Measurements from ENCODE around the gene WASF2. TPM values are rescaled to one million over a fixed set of nuclear protein-coding genes. Genes with fewer than 3 reads are reported as not detected.

The WASF2 gene
- total RNA-seq, 2 experiments from 2014 or later = 108 to 111 TPM

DNA sequence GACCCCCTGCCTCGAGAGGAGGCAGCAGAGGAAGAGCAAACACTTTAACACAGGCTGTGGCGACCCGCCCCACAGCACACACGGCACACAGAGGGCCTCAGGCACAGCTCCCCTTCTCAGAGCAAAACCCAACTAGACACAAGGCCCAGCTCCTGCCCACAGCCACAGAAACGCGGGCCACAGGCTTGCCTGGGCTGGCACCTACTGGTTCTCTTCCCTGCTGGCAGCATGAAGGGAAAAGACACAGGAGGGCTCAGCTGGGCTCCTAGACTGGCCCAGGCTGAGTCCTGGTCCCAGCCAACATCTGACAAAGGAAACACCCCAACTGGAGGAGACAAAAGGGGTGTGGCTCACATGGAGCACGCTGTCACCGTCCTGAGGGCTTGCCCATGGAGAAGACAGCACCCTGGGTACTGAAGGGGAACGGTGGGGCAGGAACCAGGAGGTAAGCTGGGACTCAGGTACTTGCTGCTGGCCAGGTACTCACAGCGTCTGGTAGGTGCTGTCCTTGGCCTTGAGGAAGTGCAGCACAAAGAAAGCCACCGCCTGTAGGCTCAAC lies 110.3 kb downstream of the WASF2 start:
- no peaks in the 10 kb centered on the region for H3K36me3 Mint-ChIP-seq (ENCODE audit: low read depth)
- intact Hi-C loops (cut with micrococcal nuclease) = no loop called here
- DNase-seq (no peak), ATAC-seq (no peak)
- no peaks in the 10 kb centered on the region for H3K4me1 Mint-ChIP-seq (ENCODE audit: low read depth)
- ChIA-PET POLR2A (interaction anchor here (0.9 kb wide), 1 partner anchor 37 kb away, joined by 3 read pairs; the partner anchor contains the start of gene SYTL1), CTCF (interaction anchor here (1.3 to 10.4 kb wide), 5 partner anchors 11 to 83 kb away, joined by 3 to 75 read pairs (median 4); no protein-coding TSS in a partner anchor)
- H3K9me3 Mint-ChIP-seq = no peaks in the 10 kb centered on the region
- no peak overlapping the region for H3K27ac Mint-ChIP-seq
- TF ChIP-seq, protein P1, sequence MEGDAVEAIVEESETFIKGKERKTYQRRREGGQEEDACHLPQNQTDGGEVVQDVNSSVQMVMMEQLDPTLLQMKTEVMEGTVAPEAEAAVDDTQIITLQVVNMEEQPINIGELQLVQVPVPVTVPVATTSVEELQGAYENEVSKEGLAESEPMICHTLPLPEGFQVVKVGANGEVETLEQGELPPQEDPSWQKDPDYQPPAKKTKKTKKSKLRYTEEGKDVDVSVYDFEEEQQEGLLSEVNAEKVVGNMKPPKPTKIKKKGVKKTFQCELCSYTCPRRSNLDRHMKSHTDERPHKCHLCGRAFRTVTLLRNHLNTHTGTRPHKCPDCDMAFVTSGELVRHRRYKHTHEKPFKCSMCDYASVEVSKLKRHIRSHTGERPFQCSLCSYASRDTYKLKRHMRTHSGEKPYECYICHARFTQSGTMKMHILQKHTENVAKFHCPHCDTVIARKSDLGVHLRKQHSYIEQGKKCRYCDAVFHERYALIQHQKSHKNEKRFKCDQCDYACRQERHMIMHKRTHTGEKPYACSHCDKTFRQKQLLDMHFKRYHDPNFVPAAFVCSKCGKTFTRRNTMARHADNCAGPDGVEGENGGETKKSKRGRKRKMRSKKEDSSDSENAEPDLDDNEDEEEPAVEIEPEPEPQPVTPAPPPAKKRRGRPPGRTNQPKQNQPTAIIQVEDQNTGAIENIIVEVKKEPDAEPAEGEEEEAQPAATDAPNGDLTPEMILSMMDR (IDR thresholded peaks at IDR 0.05) = no peak
- H3K4me3 Mint-ChIP-seq = no peak overlapping the region
- H3K27me3 Mint-ChIP-seq = peaks cover 4% of the 10 kb centered on the region

DNA sequence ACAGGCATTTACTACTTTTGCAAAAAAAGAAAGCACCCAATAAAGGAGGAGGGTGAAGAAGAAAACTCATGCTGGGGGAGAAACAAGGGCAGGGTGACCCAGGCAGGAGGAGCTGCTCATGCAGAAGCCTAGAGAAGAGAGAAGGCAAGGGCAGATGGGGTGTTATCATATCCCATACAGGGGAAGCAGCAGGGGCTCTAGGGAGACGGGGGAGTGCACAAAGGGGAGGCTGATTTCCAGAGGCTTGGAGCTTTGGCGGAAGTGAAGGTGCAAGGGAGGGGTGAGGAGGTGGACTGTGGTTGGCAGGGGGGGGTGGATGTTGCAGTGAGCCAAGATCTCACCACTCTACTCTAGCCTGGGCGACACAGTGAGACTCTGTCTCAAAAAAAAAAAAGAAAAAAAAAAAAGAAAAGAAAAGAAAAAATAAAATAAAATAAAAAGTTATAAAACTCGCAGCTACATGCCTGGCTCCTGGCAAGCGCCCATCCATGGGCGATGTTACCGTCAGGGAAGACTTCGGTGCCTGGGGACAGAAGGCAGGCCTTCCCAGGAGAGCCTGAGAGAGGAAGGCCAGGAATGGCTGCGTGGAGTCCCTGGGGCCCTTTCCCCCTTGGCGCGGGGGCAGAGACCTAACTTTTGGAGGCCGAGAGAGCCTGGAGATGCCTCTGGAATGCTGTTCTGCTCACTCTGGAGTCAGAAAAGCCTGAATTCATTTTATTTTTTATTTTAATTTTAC lies 112.0 kb downstream of the WASF2 start:
- ChIA-PET CTCF (interaction anchor here (1.0 to 1.6 kb wide), 3 partner anchors 9 to 82 kb away, joined by 3 to 9 read pairs (median 7); partner anchors contain the start of gene MAP3K6), POLR2A (interaction anchor here (0.7 kb wide), 1 partner anchor 32 kb away, joined by 4 read pairs; no protein-coding TSS in a partner anchor)
- no peak overlapping the region for H3K27ac Mint-ChIP-seq
- TF ChIP-seq, protein P1 (IDR thresholded peaks at IDR 0.05) = no peak
- H3K27me3 Mint-ChIP-seq = peaks cover 4% of the 10 kb centered on the region
- no peaks in the 10 kb centered on the region for H3K9me3 Mint-ChIP-seq
- intact Hi-C loops (cut with micrococcal nuclease) = no loop called here
- H3K4me3 Mint-ChIP-seq = no peak overlapping the region
- ATAC-seq (no peak), DNase-seq (no peak)
- no peaks in the 10 kb centered on the region for H3K4me1 Mint-ChIP-seq (ENCODE audit: low read depth)
- no peaks in the 10 kb centered on the region for H3K36me3 Mint-ChIP-seq (ENCODE audit: low read depth)

DNA sequence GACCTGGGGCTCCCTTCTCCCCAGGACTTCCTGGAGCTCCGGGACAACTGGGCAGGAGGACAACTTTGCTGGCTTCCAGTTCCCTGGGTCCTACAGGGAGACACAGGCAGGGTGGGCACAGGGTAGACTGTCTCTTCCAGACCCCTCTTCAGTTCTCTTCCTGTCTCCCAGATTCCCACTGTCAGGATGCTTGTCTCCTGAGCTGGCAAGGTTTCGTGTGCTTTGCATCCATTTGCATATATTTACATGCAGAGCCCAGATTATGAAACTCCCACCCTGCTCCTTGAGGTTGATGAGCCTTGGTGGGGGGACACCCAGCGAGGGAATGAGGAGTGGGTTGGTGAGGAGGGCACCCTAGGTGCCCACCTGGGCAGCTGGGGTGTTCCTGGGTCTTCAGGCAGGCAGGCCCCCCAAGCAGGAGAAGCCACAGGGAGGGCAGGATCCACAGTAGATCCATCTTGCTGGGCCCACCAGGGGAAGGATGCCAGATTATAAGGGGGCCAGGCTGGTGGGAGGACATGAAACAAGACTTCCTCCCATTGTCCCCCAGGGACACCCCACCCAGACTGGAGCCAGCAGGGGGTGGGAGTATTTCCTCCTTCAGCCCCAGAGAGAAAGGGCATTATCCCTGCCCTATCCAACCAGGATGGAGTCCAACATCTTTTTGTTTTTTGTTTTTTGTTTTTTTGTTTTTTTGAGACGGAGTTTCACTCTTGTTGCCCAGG lies 115.4 kb downstream of the WASF2 start, which contains the start of gene FCN3:
TSS of gene FCN3 (minus strand) at position 463 of the 725 bp plus-strand sequence. CDS start at position 457, 6 bp downstream.
- POLR2A ChIA-PET = interaction anchor here (0.6 kb wide), 1 partner anchor 324 kb away, joined by 3 read pairs; no protein-coding TSS in a partner anchor
- Mint-ChIP-seq H3K9me3 (no peaks in the 10 kb centered on the region), H3K4me1 (ENCODE audit: low read depth) (peaks cover 3% of the 10 kb centered on the region), H3K27me3 (no peaks in the 10 kb centered on the region), H3K36me3 (ENCODE audit: low read depth) (no peaks in the 10 kb centered on the region), H3K27ac (no peak within 1 kb of the TSS), H3K4me3 (no peak within 1 kb of the TSS)
- CTCF ChIA-PET = interaction anchor here (0.7 to 1.2 kb wide), 3 partner anchors 9 to 41 kb away, joined by 3 read pairs; no protein-coding TSS in a partner anchor
- TF ChIP-seq, protein P1 (IDR thresholded peaks at IDR 0.05) = no peak
- intact Hi-C loops (cut with micrococcal nuclease) = no loop called here
- DNase-seq (no peak), ATAC-seq (no peak)

DNA sequence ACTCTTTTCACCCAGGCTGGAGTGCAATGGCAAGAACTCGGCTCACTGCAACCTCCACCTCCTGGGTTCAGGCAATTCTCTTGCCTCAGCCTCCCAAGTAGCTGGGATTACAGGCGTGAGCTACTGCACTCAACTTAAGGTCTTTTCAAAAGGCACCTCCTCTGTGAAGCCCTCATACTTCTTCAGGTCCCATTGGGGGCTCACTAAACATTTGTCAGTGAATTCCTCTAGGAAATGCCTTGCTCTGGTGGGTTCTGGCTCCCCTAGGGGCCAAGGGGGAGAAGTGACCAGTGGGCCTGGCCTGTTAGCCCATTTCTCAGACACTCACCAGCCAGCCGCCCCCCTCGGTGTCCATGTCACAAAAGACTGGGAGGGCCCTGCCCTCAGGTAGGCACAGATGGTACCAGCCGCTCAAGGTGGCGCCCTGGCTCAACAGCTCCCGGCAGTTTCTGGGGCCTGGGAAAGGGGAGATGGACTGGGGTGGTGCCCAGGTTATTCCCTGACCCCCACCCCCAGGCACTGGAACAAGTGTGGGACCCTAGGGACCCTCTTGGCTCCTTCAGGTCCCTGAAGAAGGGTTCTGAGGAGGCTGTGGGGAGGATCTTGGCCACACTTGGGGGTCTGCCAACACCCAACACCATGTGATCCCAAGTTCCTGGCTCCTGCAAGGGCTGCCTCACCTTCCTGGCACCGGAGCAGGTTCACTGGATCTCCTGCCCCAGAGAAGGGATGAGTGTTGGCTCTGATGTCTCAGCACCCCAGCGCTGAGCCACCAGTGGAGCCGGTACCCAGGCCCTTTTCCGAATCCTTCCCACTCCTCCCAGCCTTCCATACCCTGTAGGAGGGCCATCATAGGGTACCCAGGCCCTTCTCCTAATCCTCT lies 116.9 kb downstream of the WASF2 start:
- H3K4me3 Mint-ChIP-seq = no peak overlapping the region
- H3K27me3 Mint-ChIP-seq = no peaks in the 10 kb centered on the region
- DNase-seq (no peak), ATAC-seq (no peak)
- peaks cover 8% of the 10 kb centered on the region for H3K4me1 Mint-ChIP-seq (ENCODE audit: low read depth)
- H3K36me3 Mint-ChIP-seq (ENCODE audit: low read depth) = no peaks in the 10 kb centered on the region
- intact Hi-C loops (cut with micrococcal nuclease) = no loop called here
- H3K9me3 Mint-ChIP-seq = no peaks in the 10 kb centered on the region
- ChIA-PET POLR2A (interaction anchor here (0.6 to 1.0 kb wide), 2 partner anchors 11 to 50 kb away, joined by 3 read pairs; no protein-coding TSS in a partner anchor), CTCF (interaction anchor here (0.7 to 8.2 kb wide), 4 partner anchors 14 to 728 kb away, joined by 3 to 91 read pairs (median 6); no protein-coding TSS in a partner anchor)
- H3K27ac Mint-ChIP-seq = no peak overlapping the region
- TF ChIP-seq, protein P1 (IDR thresholded peaks at IDR 0.05) = no peak

Data from activated CD8-positive, alpha-beta T cell treated with anti-CD3 and anti-CD28 coated beads for 36 hours (primary cell).